Mesenchymal stem cell (in vitro differentiated cells and primary cell): ENCODE results near the gene LMX1B.

Experiments
- DNase-seq: peaks from one replicate; pipeline ENCODE4 v3.0.0-alpha.2; 2013
- H2AFZ ChIP-seq: one replicate; pipeline ENCODE4 v1.6.1; 2013; ENCODE audit warnings: low read depth, mild to moderate bottlenecking, control low read depth, inconsistent platforms, low read length, moderate library complexity
- H2AK5ac ChIP-seq: 2 replicates; pipeline ENCODE4 v1.6.1; 2013; ENCODE audit warnings: low read length, moderate library complexity, mild to moderate bottlenecking, inconsistent platforms; ENCODE audit not compliant: severe bottlenecking
- H2BK120ac ChIP-seq: one replicate; pipeline ENCODE4 v1.6.1; 2013; ENCODE audit warnings: low read depth, mild to moderate bottlenecking, inconsistent platforms, low read length, moderate library complexity
- H2BK12ac ChIP-seq, 2 experiments: one replicate each; pipeline ENCODE4 v1.6.1; 2013; ENCODE audit warnings: inconsistent platforms in 2 of 2, low read length in 2 of 2, mild to moderate bottlenecking in 2 of 2, moderate library complexity in 2 of 2, control low read depth in 1 of 2
- H2BK15ac ChIP-seq: one replicate; pipeline ENCODE4 v1.6.1; 2013; ENCODE audit warnings: mild to moderate bottlenecking, low read depth, inconsistent platforms; ENCODE audit not compliant: poor library complexity, severe bottlenecking
- H2BK5ac ChIP-seq: 2 replicates; pipeline ENCODE4 v1.6.1; 2013; ENCODE audit warnings: low read depth, mild to moderate bottlenecking, low read length, control low read depth, inconsistent platforms; ENCODE audit not compliant: poor library complexity, severe bottlenecking
- H3K14ac ChIP-seq, 2 experiments: one replicate each; pipeline ENCODE4 v1.6.1; 2013; ENCODE audit warnings: inconsistent platforms in 2 of 2, low read length in 2 of 2, control low read depth in 1 of 2, mild to moderate bottlenecking in 1 of 2, moderate library complexity in 1 of 2
- H3K18ac ChIP-seq, 2 experiments: one replicate each; pipeline ENCODE4 v1.6.1; 2013; ENCODE audit warnings: inconsistent platforms in 2 of 2, low read length in 2 of 2, control low read depth in 1 of 2, low read depth in 1 of 2, mild to moderate bottlenecking in 1 of 2
- H3K23ac ChIP-seq, 2 experiments: one replicate each; pipeline ENCODE4 v1.6.1; 2013; ENCODE audit warnings: inconsistent platforms in 2 of 2, low read length in 2 of 2, mild to moderate bottlenecking in 2 of 2, moderate library complexity in 2 of 2, control low read depth in 1 of 2
- H3K27ac ChIP-seq: 2 replicates; pipeline ENCODE4 v1.5.1; 2013; ENCODE audit warnings: mild to moderate bottlenecking, moderate library complexity, low read length, control low read depth, inconsistent platforms; ENCODE audit not compliant: poor library complexity, severe bottlenecking
- H3K27me3 ChIP-seq, 2 experiments: 2 replicates each; pipeline versions ENCODE4 v1.6.1 to v1.7.0; 2013; ENCODE audit warnings: low read length in 2 of 2, mild to moderate bottlenecking in 2 of 2, moderate library complexity in 2 of 2, control low read depth in 1 of 2, inconsistent platforms in 1 of 2; ENCODE audit not compliant: control insufficient read depth in 1 of 2, insufficient read depth in 1 of 2
- H3K36me3 ChIP-seq, 2 experiments: 2 replicates each; pipeline versions ENCODE4 v1.6.1 to v1.7.0; 2013; ENCODE audit warnings: low read length in 2 of 2, control low read depth in 1 of 2, inconsistent platforms in 1 of 2, low read depth in 1 of 2, mild to moderate bottlenecking in 1 of 2; ENCODE audit not compliant: insufficient read depth in 2 of 2, control insufficient read depth in 1 of 2
- H3K4ac ChIP-seq, 2 experiments: one replicate each; pipeline ENCODE4 v1.6.1; 2013; ENCODE audit warnings: inconsistent platforms in 2 of 2, low read length in 2 of 2, mild to moderate bottlenecking in 2 of 2, moderate library complexity in 2 of 2, control low read depth in 1 of 2, low read depth in 1 of 2
- H3K4me1 ChIP-seq: 2 replicates; pipeline ENCODE4 v1.6.1; 2013; ENCODE audit warnings: low read depth, low read length, control low read depth; ENCODE audit not compliant: control insufficient read depth, insufficient read depth
- H3K4me2 ChIP-seq: 2 replicates; pipeline ENCODE4 v1.6.1; 2013; ENCODE audit warnings: low read length, mild to moderate bottlenecking, inconsistent platforms; ENCODE audit not compliant: poor library complexity, severe bottlenecking
- H3K4me3 ChIP-seq, 2 experiments: 2 replicates each; pipeline versions ENCODE4 v1.5.1 to v1.7.0; 2013; ENCODE audit warnings: low read length in 2 of 2, mild to moderate bottlenecking in 2 of 2, control low read depth in 1 of 2, low read depth in 1 of 2; ENCODE audit not compliant: insufficient read depth in 1 of 2
- H3K79me1 ChIP-seq: replicated peaks from 2 replicates; pipeline ENCODE4 v1.6.1; 2013; ENCODE audit warnings: mild to moderate bottlenecking, control low read depth, low read length, inconsistent platforms; ENCODE audit not compliant: poor library complexity, severe bottlenecking
- H3K9ac ChIP-seq: 2 replicates; pipeline ENCODE4 v1.7.0; 2013; ENCODE audit warnings: mild to moderate bottlenecking, low read length, moderate library complexity
- H3K9me3 ChIP-seq: 2 replicates; pipeline ENCODE4 v1.7.0; 2013; ENCODE audit warnings: mild to moderate bottlenecking, low read length; ENCODE audit not compliant: control insufficient read depth
- H4K8ac ChIP-seq: one replicate; pipeline ENCODE4 v1.6.1; 2013; ENCODE audit warnings: inconsistent platforms, mild to moderate bottlenecking, low read length, moderate library complexity
- H4K91ac ChIP-seq: one replicate; pipeline ENCODE4 v1.6.1; 2013; ENCODE audit warnings: mild to moderate bottlenecking, low read length, inconsistent platforms
- WGBS: methylation state at CpG from one replicate; pipeline ENCODE4 v1.1.7; 2013; ENCODE audit warnings: mixed read lengths; 5-methylcytosine and 5-hydroxymethylcytosine counted together

Gene LMX1B

GRCh38 chr9:126721564-126721981 is 107.8 kb downstream of the LMX1B start:
- H3K4me3 ChIP-seq = no peak overlapping the region
- no peaks in the 10 kb centered on the region for H3K79me1 ChIP-seq
- no peak overlapping the region for H3K14ac ChIP-seq
- no peak overlapping the region for H4K91ac ChIP-seq
- no peak overlapping the region for H3K4me2 ChIP-seq
- no peak overlapping the region for H3K23ac ChIP-seq
- no peak overlapping the region for H3K27ac ChIP-seq
- H3K36me3 ChIP-seq = no peaks in the 10 kb centered on the region
- H2BK15ac ChIP-seq = no peak overlapping the region
- no peak overlapping the region for H2AFZ ChIP-seq
- DNase-seq = no peak
- peaks cover 23% of the 10 kb centered on the region for H3K4me1 ChIP-seq
- no peak overlapping the region for H3K4ac ChIP-seq
- H2BK120ac ChIP-seq = peak overlapping the region; percentile 21
- no peak overlapping the region for H2BK12ac ChIP-seq
- 97% methylated on average over 4 of the region's 4 CpGs for WGBS
- no peak overlapping the region for H4K8ac ChIP-seq
- H2AK5ac ChIP-seq = no peak overlapping the region
- H3K18ac ChIP-seq = no peak overlapping the region
- H3K9me3 ChIP-seq = no peaks in the 10 kb centered on the region
- H2BK5ac ChIP-seq = no peak overlapping the region
- peaks cover 13 to 65% of the 10 kb centered on the region in 2 experiments for H3K27me3 ChIP-seq
- no peak overlapping the region for H3K9ac ChIP-seq

GRCh38 chr9:126722252-126722921 is 108.7 kb downstream of the LMX1B start:
- peak overlapping the region; percentile 71 for H4K91ac ChIP-seq
- H3K4me1 ChIP-seq = peaks cover 23% of the 10 kb centered on the region
- no peak overlapping the region for H2BK120ac ChIP-seq
- under 1% methylated on average over 22 of the region's 45 CpGs for WGBS
- H2AFZ ChIP-seq = no peak overlapping the region
- DNase-seq = peak; percentile 68
- H3K18ac ChIP-seq = peak overlapping the region; percentile 68 to 83
- no peaks in the 10 kb centered on the region for H3K79me1 ChIP-seq
- H3K4me2 ChIP-seq = peak overlapping the region; percentile 94
- no peak overlapping the region for H2AK5ac ChIP-seq
- no peak overlapping the region for H3K23ac ChIP-seq
- no peak overlapping the region for H3K9ac ChIP-seq
- H3K27ac ChIP-seq = no peak overlapping the region
- peak overlapping the region; percentile 41 to 44 for H3K14ac ChIP-seq
- peaks cover 13 to 64% of the 10 kb centered on the region in 2 experiments for H3K27me3 ChIP-seq
- H2BK12ac ChIP-seq = no peak overlapping the region
- no peaks in the 10 kb centered on the region for H3K9me3 ChIP-seq
- peak overlapping the region; percentile 65 for H2BK15ac ChIP-seq
- H3K4me3 ChIP-seq = peak overlapping the region in 1 of 2 experiments; percentile 67
- peak overlapping the region; percentile 86 for H4K8ac ChIP-seq
- H3K4ac ChIP-seq = peak overlapping the region in 1 of 2 experiments; percentile 32
- H3K36me3 ChIP-seq = no peaks in the 10 kb centered on the region
- H2BK5ac ChIP-seq = no peak overlapping the region

GRCh38 chr9:126722922-126723806 is 109.4 kb downstream of the LMX1B start:
- Histone ChIP-seq H4K91ac (peak overlapping the region; percentile 79), H3K79me1 (no peaks in the 10 kb centered on the region), H3K4ac (peak overlapping the region in 1 of 2 experiments; percentile 32), H2AFZ (peak overlapping the region; percentile 52), H3K4me2 (peak overlapping the region; percentile 94), H2BK120ac (no peak overlapping the region), H3K4me3 (peak overlapping the region in 1 of 2 experiments; percentile 67), H3K27me3 (peaks cover 13 to 59% of the 10 kb centered on the region in 2 experiments), H4K8ac (peak overlapping the region; percentile 93), H3K18ac (peak overlapping the region; percentile 48 to 83), H3K27ac (no peak overlapping the region), H2BK15ac (peak overlapping the region; percentile 73), H3K14ac (peak overlapping the region in 1 of 2 experiments; percentile 41), H2BK5ac (no peak overlapping the region), H3K36me3 (no peaks in the 10 kb centered on the region), H3K9me3 (no peaks in the 10 kb centered on the region), H2AK5ac (no peak overlapping the region), H3K4me1 (peaks cover 23% of the 10 kb centered on the region), H3K9ac (no peak overlapping the region), H2BK12ac (no peak overlapping the region), H3K23ac (peak overlapping the region in 1 of 2 experiments; percentile 19)
- DNase-seq = peak; percentile 22
- WGBS = 5% methylated on average over 66 of the region's 68 CpGs

GRCh38 chr9:126723807-126724172 is 110.1 kb downstream of the LMX1B start:
- Histone ChIP-seq H2AFZ (no peak overlapping the region), H3K9me3 (no peaks in the 10 kb centered on the region), H4K8ac (no peak overlapping the region), H3K4me3 (no peak overlapping the region), H3K27ac (no peak overlapping the region), H2BK15ac (no peak overlapping the region), H4K91ac (no peak overlapping the region), H3K4ac (no peak overlapping the region), H3K18ac (no peak overlapping the region), H2BK12ac (no peak overlapping the region), H2BK5ac (no peak overlapping the region), H3K9ac (no peak overlapping the region), H3K23ac (peak overlapping the region in 1 of 2 experiments; percentile 19), H3K27me3 (peaks cover 13 to 55% of the 10 kb centered on the region in 2 experiments), H3K14ac (no peak overlapping the region), H3K4me2 (no peak overlapping the region), H3K36me3 (no peaks in the 10 kb centered on the region), H2BK120ac (no peak overlapping the region), H3K79me1 (no peaks in the 10 kb centered on the region), H2AK5ac (no peak overlapping the region), H3K4me1 (peaks cover 23% of the 10 kb centered on the region)
- DNase-seq = peak; percentile 29
- WGBS = 61% methylated on average over 14 of the region's 14 CpGs
